Fibroblast of lung (primary cell): Measurements from ENCODE around the gene RAB13. TPM values are rescaled to one million over a fixed set of nuclear protein-coding genes. Genes with fewer than 3 reads are reported as not detected.

Experiments
- DNase-seq, 2 donors: peaks; one replicate each; pipeline versions ENCODE4 v3.0.0 to v3.0.0-alpha.2; 2010; ENCODE audit warnings: low read depth in 2 of 2
- H2AFZ ChIP-seq: 2 replicates; pipeline ENCODE4 v1.5.1; 2012; ENCODE audit warnings: low read length, control low read depth, inconsistent platforms
- H3K27ac ChIP-seq: 2 replicates; pipeline ENCODE4 v1.5.1; 2011; ENCODE audit warnings: low read length, control low read depth; ENCODE audit not compliant: insufficient read depth
- H3K27me3 ChIP-seq: 2 replicates; pipeline ENCODE4 v1.5.1; 2011; ENCODE audit warnings: mild to moderate bottlenecking, low read length; ENCODE audit not compliant: control insufficient read depth, insufficient read depth
- H3K36me3 ChIP-seq: 2 replicates; pipeline ENCODE4 v1.5.1; 2011; ENCODE audit warnings: low read length; ENCODE audit not compliant: control insufficient read depth, insufficient read depth
- H3K4me1 ChIP-seq: 2 replicates; pipeline ENCODE4 v1.5.1; 2011; ENCODE audit warnings: low read length; ENCODE audit not compliant: control insufficient read depth, insufficient read depth; ENCODE audit errors: extremely low read depth
- H3K4me2 ChIP-seq: 2 replicates; pipeline ENCODE4 v1.5.1; 2011; ENCODE audit warnings: low read length, control low read depth; ENCODE audit not compliant: insufficient read depth; ENCODE audit errors: extremely low read depth
- H3K4me3 ChIP-seq, 4 experiments: fragments of 200-600 bp in 1 of 4; sonication (generic) in 1 of 4; replicated peaks in 1 of 4; 2 replicates each; pipeline ENCODE4 v1.5.1; 2011 to 2016; ENCODE audit warnings: low read length in 4 of 4, low read depth in 3 of 4, mild to moderate bottlenecking in 3 of 4, control low read depth in 2 of 4, inconsistent platforms in 1 of 4, mixed read lengths in 1 of 4; ENCODE audit not compliant: insufficient read depth in 1 of 4; ENCODE audit errors: control extremely low read depth in 1 of 4
- H3K79me2 ChIP-seq: 2 replicates; pipeline ENCODE4 v1.5.1; 2012; ENCODE audit warnings: mild to moderate bottlenecking, low read length, inconsistent platforms; ENCODE audit not compliant: control insufficient read depth, insufficient read depth
- H3K9ac ChIP-seq: 2 replicates; pipeline ENCODE4 v1.5.1; 2011; ENCODE audit warnings: mild to moderate bottlenecking, low read length, control low read depth; ENCODE audit not compliant: insufficient read depth
- H3K9me3 ChIP-seq: 2 replicates; pipeline ENCODE4 v1.5.1; 2012; ENCODE audit warnings: low read depth, low read length; ENCODE audit not compliant: control insufficient read depth, insufficient read depth
- H4K20me1 ChIP-seq: 2 replicates; pipeline ENCODE4 v1.5.1; 2011; ENCODE audit warnings: low read length; ENCODE audit not compliant: control insufficient read depth, insufficient read depth; ENCODE audit errors: extremely low read depth
- EZH2 ChIP-seq: IDR thresholded peaks from 2 replicates; pipeline ENCODE4 v1.5.1; 2012; ENCODE audit warnings: low read length, control low read depth, mild to moderate bottlenecking; ENCODE audit errors: missing control alignments
- polyA plus RNA-seq, 2 donors: library from polyadenylated mRNA; depleted of rRNA in 1 of 2; stranded (reverse) in 1 of 2; unstranded in 1 of 2; fragments of >200 nt; gene quantifications; 2 replicates each; pipeline ENCODE4 v1.2.1, GENCODE V29; 2011 to 2012; ENCODE audit warnings: missing spikeins in 1 of 2
- total RNA-seq: library from RNA; depleted of rRNA; stranded (reverse); fragments of >200 nt; gene quantifications from 2 replicates; pipeline ENCODE4 v1.2.1, GENCODE V29; 2014
- TF ChIP-seq, protein P1 (sequence below), 2 donors: IDR thresholded peaks in 1 of 2; conservative IDR thresholded peaks in 1 of 2; 1 replicate in 1 of 2; 2 replicates in 1 of 2; pipeline ENCODE4 v1.5.1; 2011 to 2012; ENCODE audit warnings: low read length in 2 of 2, control low read depth in 1 of 2, inconsistent platforms in 1 of 2, low read depth in 1 of 2, mild to moderate bottlenecking in 1 of 2

The RAB13 gene
- total and polyA plus RNA-seq, 2 donors (not counting 1 experiment from before 2014, with no cell fraction given), result 86.2 to 126 TPM

DNA sequence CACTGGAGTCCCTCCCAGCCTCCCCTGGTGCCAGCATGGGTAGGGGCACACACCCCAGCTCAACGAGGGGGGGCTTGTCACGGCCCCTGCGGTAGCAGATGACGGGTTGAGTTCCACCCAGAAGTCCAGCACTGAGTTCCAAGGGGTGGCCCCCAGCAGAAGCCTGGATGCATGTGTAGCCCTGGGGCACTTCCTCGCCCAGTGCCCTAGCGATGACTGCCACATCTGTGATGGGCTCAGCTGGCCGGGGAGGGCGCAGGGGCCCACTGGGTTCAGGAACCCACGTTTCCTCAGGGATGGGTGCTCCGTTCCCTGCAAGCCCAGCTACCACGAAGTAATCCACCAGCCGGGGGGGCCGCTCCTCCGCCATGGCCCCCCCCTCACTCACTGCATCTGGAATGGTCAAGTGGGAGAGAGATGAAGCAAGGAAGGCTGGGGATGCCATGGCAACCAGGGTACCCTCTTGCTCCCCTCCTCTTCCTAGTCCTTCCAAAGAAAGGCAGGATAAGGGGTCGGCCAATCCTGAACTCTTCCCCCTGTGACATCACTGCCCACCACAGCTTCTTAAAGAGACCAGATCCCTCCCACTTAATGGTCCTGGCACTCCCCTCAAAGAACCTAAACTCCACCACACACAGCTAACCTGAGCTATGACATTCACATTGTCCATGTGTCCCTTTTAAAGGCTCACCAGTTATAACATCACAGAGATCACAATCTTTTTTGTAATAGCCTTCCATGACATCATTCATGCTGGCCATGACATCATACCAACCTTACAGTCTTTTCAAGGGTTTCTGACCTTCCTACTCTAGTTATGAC, 41.9 kb downstream of the RAB13 start:
- Histone ChIP-seq H3K27ac (peak overlapping the region; percentile 94), H3K27me3 (no peaks in the 10 kb centered on the region), H3K4me3 (no peak overlapping the region), H3K4me1 (peaks cover 4% of the 10 kb centered on the region), H3K36me3 (peaks cover 18% of the 10 kb centered on the region), H3K79me2 (peaks cover 15% of the 10 kb centered on the region), H3K4me2 (no peak overlapping the region), H3K9ac (no peak overlapping the region), H3K9me3 (no peaks in the 10 kb centered on the region), H4K20me1 (no peaks in the 10 kb centered on the region), H2AFZ (no peak overlapping the region)
- no peak for DNase-seq
- no peak for TF ChIP-seq EZH2
- TF ChIP-seq, protein P1, sequence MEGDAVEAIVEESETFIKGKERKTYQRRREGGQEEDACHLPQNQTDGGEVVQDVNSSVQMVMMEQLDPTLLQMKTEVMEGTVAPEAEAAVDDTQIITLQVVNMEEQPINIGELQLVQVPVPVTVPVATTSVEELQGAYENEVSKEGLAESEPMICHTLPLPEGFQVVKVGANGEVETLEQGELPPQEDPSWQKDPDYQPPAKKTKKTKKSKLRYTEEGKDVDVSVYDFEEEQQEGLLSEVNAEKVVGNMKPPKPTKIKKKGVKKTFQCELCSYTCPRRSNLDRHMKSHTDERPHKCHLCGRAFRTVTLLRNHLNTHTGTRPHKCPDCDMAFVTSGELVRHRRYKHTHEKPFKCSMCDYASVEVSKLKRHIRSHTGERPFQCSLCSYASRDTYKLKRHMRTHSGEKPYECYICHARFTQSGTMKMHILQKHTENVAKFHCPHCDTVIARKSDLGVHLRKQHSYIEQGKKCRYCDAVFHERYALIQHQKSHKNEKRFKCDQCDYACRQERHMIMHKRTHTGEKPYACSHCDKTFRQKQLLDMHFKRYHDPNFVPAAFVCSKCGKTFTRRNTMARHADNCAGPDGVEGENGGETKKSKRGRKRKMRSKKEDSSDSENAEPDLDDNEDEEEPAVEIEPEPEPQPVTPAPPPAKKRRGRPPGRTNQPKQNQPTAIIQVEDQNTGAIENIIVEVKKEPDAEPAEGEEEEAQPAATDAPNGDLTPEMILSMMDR (conservative IDR thresholded peaks at IDR 0.05 in 1 of 2, IDR thresholded peaks at IDR 0.05 in 1 of 2; ENCODE audit: low read depth in 1 of 2, low read length in 2 of 2), result no peak

DNA sequence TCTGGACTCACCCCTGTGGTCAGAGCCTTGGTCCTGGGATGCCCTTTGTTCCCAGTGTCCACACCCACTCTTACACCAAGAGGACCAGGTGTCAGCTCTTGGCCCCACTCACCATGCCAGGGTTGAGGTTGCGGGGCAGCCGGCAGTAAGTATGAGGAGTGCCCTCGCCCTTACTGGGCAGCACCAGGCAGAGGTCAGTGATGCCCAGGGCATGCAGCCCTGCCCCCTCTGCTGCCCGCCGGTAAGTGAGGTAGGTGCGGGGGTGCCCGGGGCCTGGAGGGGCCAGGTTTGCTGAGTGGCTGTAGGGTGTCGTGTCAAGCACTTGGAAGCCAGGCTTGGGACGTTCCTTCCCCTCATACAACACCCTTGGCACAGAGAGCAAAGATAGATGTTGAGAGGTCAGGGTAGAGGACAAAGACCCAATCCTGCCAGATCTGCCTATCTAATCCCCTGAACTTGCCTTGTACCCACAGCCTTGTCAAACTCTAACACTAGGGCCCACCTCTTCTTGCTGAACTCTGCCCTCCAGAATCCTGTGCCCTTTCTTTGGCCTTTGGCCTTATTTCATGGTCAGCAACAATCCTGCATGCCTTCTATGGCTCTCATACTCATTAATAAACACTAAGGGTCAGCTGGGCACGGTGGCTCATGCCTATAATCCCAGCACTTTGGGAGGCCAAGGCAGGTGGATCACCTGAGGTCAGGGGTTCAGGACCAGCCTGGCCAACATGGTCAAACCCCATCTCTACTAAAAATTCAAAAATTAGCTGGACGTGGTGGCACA, 43.2 kb downstream of the RAB13 start:
- H3K9me3 ChIP-seq, result no peaks in the 10 kb centered on the region

More for the DNA sequence above, 43.2 kb downstream of the RAB13 start:
- no peak overlapping the region for H3K4me2 ChIP-seq
- no peaks in the 10 kb centered on the region for H4K20me1 ChIP-seq
- no peaks in the 10 kb centered on the region for H3K27me3 ChIP-seq
- H3K36me3 ChIP-seq, result peaks cover 15% of the 10 kb centered on the region
- H3K27ac ChIP-seq, result no peak overlapping the region
- no peak overlapping the region for H3K4me3 ChIP-seq
- DNase-seq, result no peak
- peaks cover 4% of the 10 kb centered on the region for H3K4me1 ChIP-seq
- H3K79me2 ChIP-seq, result peaks cover 15% of the 10 kb centered on the region
- TF ChIP-seq, protein P1 (conservative IDR thresholded peaks at IDR 0.05 in 1 of 2, IDR thresholded peaks at IDR 0.05 in 1 of 2; ENCODE audit: low read depth in 1 of 2, low read length in 2 of 2), result no peak
- no peak for TF ChIP-seq EZH2
- H3K9ac ChIP-seq, result no peak overlapping the region
- H2AFZ ChIP-seq, result no peak overlapping the region
